GM12891 (cell line): ENCODE measurements around the gene ROMO1.
"Not testable (repeated sequence)": the region's sequence is repeated elsewhere in the genome, so short reads cannot be mapped to it uniquely, and the experiment has no call there.

Experiments
- POLR2A ChIP-seq: IDR thresholded peaks from 2 replicates; pipeline ENCODE4 v1.6.1; 2011; ENCODE audit warnings: low read depth, low read length, control low read depth
- POLR2AphosphoS5 ChIP-seq: IDR thresholded peaks from 2 replicates; pipeline ENCODE4 v1.6.1; 2011; ENCODE audit warnings: low read depth, low read length, control low read depth

DNA sequence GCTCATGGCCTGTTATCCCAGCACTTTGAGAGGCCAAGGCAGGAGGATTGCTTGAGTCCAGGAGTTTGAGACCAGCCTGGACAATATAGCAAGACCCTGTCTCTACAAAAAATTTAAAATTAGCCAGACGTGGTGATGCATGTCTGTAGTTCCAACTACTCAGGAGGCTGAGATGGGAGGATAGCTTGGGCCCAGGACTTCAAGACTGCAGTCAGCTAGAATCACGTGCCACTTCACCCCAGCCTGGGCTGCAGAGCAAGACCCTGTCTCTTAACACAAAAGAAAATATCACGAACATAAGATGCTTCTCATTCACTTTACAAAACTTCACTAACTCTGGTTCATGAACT, 45.3 kb downstream of the ROMO1 start:
- TF ChIP-seq POLR2AphosphoS5, POLR2A: not testable (repeated sequence)
